ENCODE measurements around the gene SLC45A2.

DNA sequence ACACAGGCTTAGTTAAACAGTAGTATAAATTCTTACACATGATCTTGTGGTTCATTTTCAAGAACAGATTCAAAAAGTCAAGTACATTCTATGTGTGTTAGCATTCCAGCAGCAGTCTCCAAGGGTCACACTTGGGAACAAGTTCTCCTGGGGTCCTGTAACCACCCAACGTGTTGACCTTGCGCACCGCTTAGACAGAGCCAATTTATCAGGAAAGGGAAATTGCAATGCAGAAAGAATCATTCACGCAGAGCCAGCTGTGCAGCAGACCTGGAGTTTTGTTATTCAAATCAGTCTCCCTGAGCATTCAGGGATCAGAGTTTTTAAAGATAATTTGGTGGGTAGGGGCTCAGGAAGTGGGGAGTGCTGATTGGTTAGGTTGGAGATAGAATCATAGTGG, 56.8 kb downstream of the SLC45A2 start:
- no peak for TF ChIP-seq CTCF (conservative IDR thresholded peaks at IDR 0.05; ENCODE audit: low read length)
- TF ChIP-seq EZH2phosphoT487 (IDR thresholded peaks at IDR 0.05; ENCODE audit: borderline replicate concordance, low read depth, low read length): no peak
